Sciatic nerve (tissue), 2 donors: ENCODE data around the gene MYO15A. TPM values are rescaled to one million over a fixed set of nuclear protein-coding genes. Genes with fewer than 3 reads are reported as not detected.

ENCODE experiments used
- ATAC-seq: fragments of 200-7000 bp; cut with Tn5 transposase; one replicate; pipeline ENCODE4 v1.9.1; 2020; ENCODE audit warnings: mild to moderate bottlenecking, moderate library complexity
- DNase-seq: peaks from one replicate; pipeline ENCODE4 v3.0.0-alpha.2; 2020; ENCODE audit warnings: low spot score
- intact Hi-C: fragments of 100-400 bp; cut with DNase I; formaldehyde crosslinking; loops from one replicate; pipeline ENCODE4 v1.14.2; 2022
- total RNA-seq: library from RNA; stranded (reverse); fragmentation: NEBNext Ultra II Directional; extraction: Animal tissue kit (Norgen Biotek cat#: 25700); gene quantifications from one replicate; pipeline ENCODE4 v1.2.1, GENCODE V29; 2021
- donor health status: DM: no; HTN: no; CAD: no.
- donor health status: DM: no; HTN: no; CAD: no.

Gene MYO15A, protein sequence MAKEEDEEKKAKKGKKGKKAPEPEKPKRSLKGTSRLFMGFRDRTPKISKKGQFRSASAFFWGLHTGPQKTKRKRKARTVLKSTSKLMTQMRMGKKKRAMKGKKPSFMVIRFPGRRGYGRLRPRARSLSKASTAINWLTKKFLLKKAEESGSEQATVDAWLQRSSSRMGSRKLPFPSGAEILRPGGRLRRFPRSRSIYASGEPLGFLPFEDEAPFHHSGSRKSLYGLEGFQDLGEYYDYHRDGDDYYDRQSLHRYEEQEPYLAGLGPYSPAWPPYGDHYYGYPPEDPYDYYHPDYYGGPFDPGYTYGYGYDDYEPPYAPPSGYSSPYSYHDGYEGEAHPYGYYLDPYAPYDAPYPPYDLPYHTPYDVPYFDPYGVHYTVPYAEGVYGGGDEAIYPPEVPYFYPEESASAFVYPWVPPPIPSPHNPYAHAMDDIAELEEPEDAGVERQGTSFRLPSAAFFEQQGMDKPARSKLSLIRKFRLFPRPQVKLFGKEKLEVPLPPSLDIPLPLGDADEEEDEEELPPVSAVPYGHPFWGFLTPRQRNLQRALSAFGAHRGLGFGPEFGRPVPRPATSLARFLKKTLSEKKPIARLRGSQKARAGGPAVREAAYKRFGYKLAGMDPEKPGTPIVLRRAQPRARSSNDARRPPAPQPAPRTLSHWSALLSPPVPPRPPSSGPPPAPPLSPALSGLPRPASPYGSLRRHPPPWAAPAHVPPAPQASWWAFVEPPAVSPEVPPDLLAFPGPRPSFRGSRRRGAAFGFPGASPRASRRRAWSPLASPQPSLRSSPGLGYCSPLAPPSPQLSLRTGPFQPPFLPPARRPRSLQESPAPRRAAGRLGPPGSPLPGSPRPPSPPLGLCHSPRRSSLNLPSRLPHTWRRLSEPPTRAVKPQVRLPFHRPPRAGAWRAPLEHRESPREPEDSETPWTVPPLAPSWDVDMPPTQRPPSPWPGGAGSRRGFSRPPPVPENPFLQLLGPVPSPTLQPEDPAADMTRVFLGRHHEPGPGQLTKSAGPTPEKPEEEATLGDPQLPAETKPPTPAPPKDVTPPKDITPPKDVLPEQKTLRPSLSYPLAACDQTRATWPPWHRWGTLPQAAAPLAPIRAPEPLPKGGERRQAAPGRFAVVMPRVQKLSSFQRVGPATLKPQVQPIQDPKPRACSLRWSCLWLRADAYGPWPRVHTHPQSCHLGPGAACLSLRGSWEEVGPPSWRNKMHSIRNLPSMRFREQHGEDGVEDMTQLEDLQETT (N-terminal part only)
- total RNA-seq, result 4.4 TPM

GRCh38 chr17:18108401-18109312, at the start of gene MYO15A:
TSS of gene MYO15A (plus strand) at chr17:18108756. CDS start at chr17:18118801, 10,045 bp downstream.
- intact Hi-C loops, result no loop called here
- DNase-seq (no peak), ATAC-seq (no peak)

GRCh38 chr17:18059283-18059682, 49.3 kb upstream of the MYO15A start:
- intact Hi-C loops, result no loop called here
- DNase-seq, result no peak
- ATAC-seq, result no peak

DNA sequence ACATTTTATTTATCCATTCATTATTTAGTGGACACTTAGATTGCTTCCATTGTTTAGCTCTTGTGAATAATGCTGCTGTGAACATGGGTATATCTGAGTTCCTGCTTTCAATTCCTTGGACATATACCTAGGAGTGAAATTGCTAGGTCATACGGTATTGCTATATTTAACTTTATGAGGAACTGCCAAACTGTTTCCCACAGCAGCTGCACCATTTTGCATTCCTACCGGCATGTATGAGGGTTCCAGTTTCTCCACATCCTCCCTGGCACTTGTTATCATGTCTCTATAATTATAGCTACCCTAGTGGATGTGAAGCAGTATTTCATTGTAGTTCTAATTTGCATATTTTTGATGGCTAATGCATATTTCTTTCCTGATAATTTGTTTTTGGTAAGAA, 44.5 kb upstream of the MYO15A start:
- intact Hi-C loops, result loop anchor here (10.0 kb wide), 1 partner anchor 691 kb away; no protein-coding TSS in a partner anchor
- DNase-seq (no peak), ATAC-seq (no peak)

GRCh38 chr17:18065546-18065945, 43.0 kb upstream of the MYO15A start:
- DNase-seq, result no peak
- intact Hi-C loops, result loop anchor here (10.0 kb wide), 1 partner anchor 689 kb away; no protein-coding TSS in a partner anchor
- ATAC-seq, result peak; percentile 45

- intact Hi-C loops, result loop anchor here (10.0 kb wide), 1 partner anchor 688 kb away; no protein-coding TSS in a partner anchor
- DNase-seq (no peak), ATAC-seq (no peak)
Observed at GRCh38 chr17:18066866-18067265, 41.7 kb upstream of the MYO15A start.

DNA sequence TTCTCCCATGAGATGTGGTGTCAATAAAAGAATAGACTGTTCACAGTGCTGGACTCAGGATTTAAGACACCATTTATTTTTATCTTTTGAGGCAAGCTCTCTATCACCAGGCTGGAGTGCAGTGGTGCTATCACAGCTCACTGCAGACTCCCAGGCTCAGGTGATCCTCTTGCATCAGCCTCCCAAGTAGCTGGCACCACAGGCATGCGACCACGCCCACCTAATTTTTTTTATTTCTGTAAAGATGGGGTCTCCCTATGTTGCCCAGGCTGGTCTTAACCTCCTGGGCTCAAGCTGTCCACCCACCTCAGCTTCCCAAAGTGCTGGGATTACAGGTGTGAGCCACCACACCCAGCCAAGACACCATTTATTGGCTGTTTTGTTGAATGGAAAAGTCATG, 39.5 kb upstream of the MYO15A start:
- no peak for ATAC-seq
- intact Hi-C loops, result loop anchor here (10.0 kb wide), 1 partner anchor 686 kb away; no protein-coding TSS in a partner anchor
- no peak for DNase-seq

DNA sequence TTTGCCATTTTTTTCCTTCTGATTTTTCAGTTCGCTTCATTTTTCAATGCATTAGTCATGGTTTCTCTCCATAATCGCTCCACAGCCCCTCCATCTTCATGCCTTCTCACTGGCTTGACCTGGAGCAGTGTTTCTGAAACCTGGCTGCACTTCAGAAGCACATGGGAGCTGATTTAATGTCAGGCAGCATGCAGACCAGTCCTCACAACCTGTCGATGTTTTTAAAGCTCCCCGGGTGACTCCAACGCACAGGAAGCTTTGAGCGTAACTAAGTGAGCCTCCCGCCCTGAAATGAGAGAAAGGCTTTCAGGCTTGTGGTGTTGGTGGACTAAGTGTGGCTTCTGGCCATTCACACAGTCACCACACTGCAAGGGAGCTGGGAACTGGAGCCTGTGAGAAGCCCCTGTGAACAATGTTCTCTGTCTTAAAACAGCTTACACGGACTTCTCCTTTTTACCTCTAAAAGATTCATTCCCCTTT, 37.7 kb upstream of the MYO15A start:
- intact Hi-C loops, result no loop called here
- no peak for DNase-seq
- ATAC-seq, result peak; percentile 32

DNA sequence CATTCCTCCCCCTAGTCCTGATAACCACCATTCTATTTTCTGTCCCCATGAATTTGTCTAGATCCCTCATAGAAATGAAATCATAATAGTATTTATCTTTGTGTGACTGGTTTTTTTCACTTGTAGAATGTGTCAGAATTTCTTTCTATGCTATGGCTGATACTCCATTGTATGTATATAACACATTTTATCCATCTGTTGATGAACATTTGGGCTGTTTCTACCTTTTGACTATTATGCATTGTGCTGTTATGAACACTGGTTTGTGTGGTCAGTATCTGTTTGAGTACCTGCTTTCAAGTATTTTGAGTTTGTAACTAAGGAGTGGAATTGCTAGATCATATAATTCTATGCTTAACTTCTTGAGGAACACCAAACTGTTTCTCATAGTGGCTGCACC, 36.8 kb upstream of the MYO15A start:
- intact Hi-C loops, result no loop called here
- ATAC-seq, result no peak
- no peak for DNase-seq

- ATAC-seq, result no peak
- DNase-seq, result no peak
- intact Hi-C loops, result no loop called here
Observed at GRCh38 chr17:18074566-18075272, 33.8 kb upstream of the MYO15A start.

GRCh38 chr17:18076936-18077335, 31.6 kb upstream of the MYO15A start:
- DNase-seq (no peak), ATAC-seq (no peak)
- intact Hi-C loops, result no loop called here

DNA sequence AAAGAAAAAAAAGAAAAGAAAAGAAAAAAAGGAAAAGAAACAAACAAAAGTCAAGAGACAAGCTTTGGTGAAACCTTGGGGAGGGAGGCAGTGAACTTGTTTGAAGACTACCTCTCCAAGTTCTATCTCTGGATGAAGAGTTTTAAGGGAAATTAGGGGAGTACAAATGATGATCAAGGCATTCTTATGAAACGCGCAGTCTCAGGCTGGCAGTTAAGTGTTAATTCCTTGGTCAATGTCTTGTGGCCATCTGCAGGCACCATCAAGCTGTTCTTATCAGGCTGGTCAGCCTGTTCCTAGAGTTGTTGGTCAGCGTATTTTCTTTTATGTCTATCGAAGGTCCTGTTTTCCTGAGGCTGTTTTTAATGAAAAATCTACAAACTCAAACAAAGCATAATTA, 29.0 kb upstream of the MYO15A start:
- DNase-seq (no peak), ATAC-seq (no peak)
- intact Hi-C loops, result no loop called here

DNA sequence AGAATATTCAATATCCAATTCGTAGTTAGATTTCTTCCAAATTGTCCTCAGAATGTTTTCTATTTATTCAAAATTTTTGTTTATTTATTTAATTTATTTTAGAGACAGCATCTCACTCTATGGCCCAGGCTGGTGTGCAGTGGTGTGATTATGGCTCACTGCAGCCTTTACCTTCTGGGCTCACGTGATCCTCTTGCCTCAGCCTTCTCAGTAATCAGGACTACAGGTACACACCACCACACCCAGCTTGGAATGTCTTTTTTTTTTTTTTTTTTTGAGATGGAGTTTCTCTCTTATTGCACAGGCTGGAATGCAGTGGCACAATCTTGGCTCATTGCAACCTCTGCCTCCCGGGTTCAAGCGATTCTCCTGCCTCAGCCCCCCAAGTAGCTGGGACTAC, 24.3 kb upstream of the MYO15A start:
- intact Hi-C loops, result no loop called here
- DNase-seq (no peak), ATAC-seq (no peak)

DNA sequence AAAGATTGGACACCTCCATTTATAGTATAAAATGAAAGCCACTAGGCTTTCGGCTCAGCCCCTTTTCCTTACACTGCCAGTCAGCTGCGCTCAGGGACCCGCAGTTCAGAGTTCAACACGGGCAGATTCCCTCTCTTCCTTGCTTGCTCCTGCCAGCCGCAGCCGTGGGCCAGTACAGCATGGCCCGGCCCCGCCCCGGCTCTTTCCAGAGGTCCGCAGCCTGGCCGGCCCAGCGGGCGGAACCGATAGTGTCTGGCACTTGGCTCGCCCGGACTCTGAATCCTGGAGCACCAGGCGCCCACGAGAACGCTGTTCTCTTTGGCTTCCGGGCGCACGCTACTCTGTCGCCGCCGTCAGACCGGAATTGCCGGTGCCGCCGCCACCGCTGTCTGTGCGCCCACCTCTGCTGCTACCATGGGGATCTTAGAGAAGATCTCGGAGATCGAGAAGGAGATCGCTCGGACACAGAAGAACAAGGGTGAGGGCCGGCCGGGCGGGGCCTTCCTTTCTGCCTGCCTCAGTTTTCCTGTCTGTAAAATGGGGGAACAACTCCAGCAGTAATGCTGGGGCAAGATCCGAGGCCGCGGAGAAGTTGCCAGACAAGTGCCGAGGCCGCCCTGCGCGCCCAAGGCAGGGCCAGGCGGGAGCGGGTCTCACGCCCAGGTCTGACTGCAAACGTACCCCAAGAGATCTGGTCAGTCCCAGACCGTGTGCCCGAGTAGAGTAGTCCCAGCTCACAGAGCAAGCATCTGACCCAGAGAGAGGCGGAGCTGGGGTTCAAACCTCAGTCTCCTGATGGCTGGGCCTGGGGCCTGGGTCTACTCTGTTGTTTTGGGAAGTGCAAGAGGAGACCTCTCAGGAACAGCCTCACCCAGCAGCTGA, 20.7 kb upstream of the MYO15A start, which contains the start of gene DRG2:
TSS of gene DRG2 (plus strand) at position 339 of the 882 bp plus-strand sequence. CDS start at position 415, 76 bp downstream.
- ATAC-seq (peak; percentile 98), DNase-seq (peak; percentile 95)
- intact Hi-C loops, result no loop called here

- ATAC-seq, result no peak
- intact Hi-C loops, result no loop called here
- no peak for DNase-seq
Observed at GRCh38 chr17:18089613-18090012, 18.9 kb upstream of the MYO15A start.

DNA sequence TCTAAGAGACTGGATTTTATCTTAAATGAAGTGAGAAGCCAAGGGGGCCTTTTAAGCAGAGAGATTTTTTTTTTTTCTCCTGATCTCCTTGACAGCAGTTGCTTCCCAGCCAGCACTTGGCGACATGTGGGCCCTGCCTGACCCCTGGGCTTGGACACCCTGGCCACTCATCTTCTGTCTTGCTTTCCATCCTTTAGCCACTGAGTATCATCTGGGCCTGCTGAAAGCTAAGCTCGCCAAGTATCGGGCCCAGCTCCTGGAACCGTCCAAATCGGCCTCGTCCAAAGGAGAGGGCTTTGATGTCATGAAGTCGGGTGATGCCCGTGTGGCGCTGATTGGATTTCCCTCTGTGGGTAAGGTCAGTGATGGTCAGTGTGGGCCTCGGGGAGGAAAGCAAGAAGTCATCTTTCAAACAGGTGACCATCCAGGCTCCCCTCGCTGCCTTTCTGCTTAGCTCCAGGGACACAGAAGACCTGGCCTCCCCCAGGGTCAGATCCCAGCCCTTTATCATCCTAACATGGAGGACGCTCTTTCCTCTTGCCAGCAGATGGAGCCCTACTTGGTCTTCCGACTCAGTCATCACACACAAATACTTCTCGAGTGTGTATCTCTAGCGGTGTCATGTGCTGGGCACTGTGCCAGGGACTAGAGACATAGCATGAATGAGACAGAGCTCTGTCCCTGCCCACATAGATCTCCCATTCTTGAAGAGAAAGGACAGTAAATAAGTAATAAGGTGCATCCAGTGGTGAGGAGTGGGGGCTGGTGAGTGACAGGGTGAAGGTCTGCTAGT, 14.7 kb upstream of the MYO15A start:
- intact Hi-C loops, result no loop called here
- DNase-seq (no peak), ATAC-seq (no peak)

- DNase-seq (no peak), ATAC-seq (no peak)
- intact Hi-C loops, result no loop called here
Observed at GRCh38 chr17:18094409-18094807, 14.1 kb upstream of the MYO15A start.
